IMR-90 (cell line): ENCODE results near the gene SLITRK5. TPM values are rescaled to one million over a fixed set of nuclear protein-coding genes. Genes with fewer than 3 reads are reported as not detected.

Experiments used
- ATAC-seq: fragments of 200-7000 bp; cut with Tn5 transposase; 2 replicates; pipeline ENCODE4 v1.9.1; 2020; ENCODE audit warnings: low read depth, mild to moderate bottlenecking, moderate library complexity
- BruUV-seq: library from RNA; stranded (reverse); fragments of 400-500 nt; replicated peaks from 2 replicates; lab custom pipeline; 2021; lab: Mats Ljungman, UMichigan
- CTCF ChIA-PET: fragments of 300-600 bp; formaldehyde crosslinking; extraction: SDS; loops from one replicate; lab custom pipeline; 2021; ENCODE audit warnings: antibody characterized with exemption; lab: Yijun Ruan, JAX
- POLR2A ChIA-PET: fragments of 300-600 bp; sonication (Branson Sonifier 250); formaldehyde crosslinking; loops from one replicate; lab custom pipeline; 2022; ENCODE audit warnings: antibody characterized with exemption; ENCODE audit not compliant: unreplicated experiment; lab: Charles Lee
- DNase-seq: peaks from one replicate; pipeline ENCODE4 v3.0.0; 2013
- H2AFZ ChIP-seq: replicated peaks from 2 replicates; pipeline ENCODE3; 2013; ENCODE audit warnings: low read length, mild to moderate bottlenecking; ENCODE audit not compliant: poor library complexity
- H2AK5ac ChIP-seq: 2 replicates; pipeline ENCODE4 v1.6.1; 2013; ENCODE audit warnings: low read depth, low read length, inconsistent platforms
- H2AK9ac ChIP-seq: replicated peaks from 2 replicates; pipeline ENCODE3; 2013; ENCODE audit warnings: mild to moderate bottlenecking, low read depth, low read length, moderate library complexity; ENCODE audit not compliant: poor library complexity
- H2BK120ac ChIP-seq: 2 replicates; pipeline ENCODE4 v1.6.1; 2013; ENCODE audit warnings: low read depth, low read length, inconsistent platforms
- H2BK15ac ChIP-seq: 3 replicates; pipeline ENCODE4 v1.6.1; 2013; ENCODE audit warnings: low read depth, low read length, inconsistent platforms
- H2BK20ac ChIP-seq: 2 replicates; pipeline ENCODE4 v1.6.1; 2013; ENCODE audit warnings: low read depth, mild to moderate bottlenecking, inconsistent platforms, low read length, moderate library complexity
- H2BK5ac ChIP-seq: 2 replicates; pipeline ENCODE4 v1.6.1; 2013; ENCODE audit warnings: mild to moderate bottlenecking, low read depth, low read length, inconsistent platforms; ENCODE audit not compliant: poor library complexity, severe bottlenecking
- H3K14ac ChIP-seq: replicated peaks from 2 replicates; pipeline ENCODE4 v1.6.1; 2013; ENCODE audit warnings: low read depth, low read length, inconsistent platforms
- H3K18ac ChIP-seq: 2 replicates; pipeline ENCODE4 v1.6.1; 2013; ENCODE audit warnings: low read depth, low read length, control low read depth
- H3K23ac ChIP-seq: 2 replicates; pipeline ENCODE4 v1.6.1; 2013; ENCODE audit warnings: low read depth, low read length, inconsistent platforms
- H3K27ac ChIP-seq: 2 replicates; pipeline ENCODE4 v1.5.1; 2013; ENCODE audit warnings: mild to moderate bottlenecking, control low read depth, low read length; ENCODE audit not compliant: insufficient read depth
- H3K27me3 ChIP-seq: 2 replicates; pipeline ENCODE4 v1.6.1; 2013; ENCODE audit warnings: low read length; ENCODE audit not compliant: control insufficient read depth, insufficient read depth
- H3K36me3 ChIP-seq: 2 replicates; pipeline ENCODE4 v1.6.1; 2013; ENCODE audit warnings: low read length, mixed read lengths; ENCODE audit not compliant: control insufficient read depth, insufficient read depth
- H3K4ac ChIP-seq: 2 replicates; pipeline ENCODE4 v1.6.1; 2013; ENCODE audit warnings: low read depth, low read length, inconsistent platforms
- H3K4me1 ChIP-seq: 2 replicates; pipeline ENCODE4 v1.6.1; 2013; ENCODE audit warnings: low read length, mixed read lengths; ENCODE audit not compliant: control insufficient read depth, insufficient read depth
- H3K4me2 ChIP-seq: 2 replicates; pipeline ENCODE4 v1.6.1; 2013; ENCODE audit warnings: low read depth, mild to moderate bottlenecking, control low read depth, low read length, moderate library complexity
- H3K4me3 ChIP-seq: 2 replicates; pipeline ENCODE4 v1.5.1; 2013; ENCODE audit warnings: low read depth, mild to moderate bottlenecking, control low read depth, low read length, moderate library complexity; ENCODE audit not compliant: insufficient read depth
- H3K56ac ChIP-seq: 2 replicates; pipeline ENCODE4 v1.6.1; 2013; ENCODE audit warnings: low read length, inconsistent platforms; ENCODE audit not compliant: insufficient read depth; ENCODE audit errors: extremely low read depth
- H3K79me1 ChIP-seq, 2 experiments: 2 replicates each; pipeline ENCODE4 v1.6.1; 2013; ENCODE audit warnings: low read length in 2 of 2, inconsistent platforms in 1 of 2, low read depth in 1 of 2
- H3K9ac ChIP-seq: 2 replicates; pipeline ENCODE4 v1.6.1; 2013; ENCODE audit warnings: low read depth, low read length, control low read depth
- H3K9me1 ChIP-seq: 2 replicates; pipeline ENCODE4 v1.6.1; 2013; ENCODE audit warnings: low read length, inconsistent platforms; ENCODE audit not compliant: insufficient read depth
- H3K9me3 ChIP-seq: 2 replicates; pipeline ENCODE4 v1.6.1; 2013; ENCODE audit warnings: low read length; ENCODE audit not compliant: control insufficient read depth, insufficient read depth
- H4K20me1 ChIP-seq: 2 replicates; pipeline ENCODE4 v1.6.1; 2013; ENCODE audit warnings: low read length, inconsistent platforms; ENCODE audit not compliant: insufficient read depth
- H4K5ac ChIP-seq: 2 replicates; pipeline ENCODE4 v1.6.1; 2013; ENCODE audit warnings: mild to moderate bottlenecking, low read depth, low read length, control low read depth
- H4K8ac ChIP-seq, 2 experiments: 2 replicates each; pipeline ENCODE4 v1.6.1; 2013; ENCODE audit warnings: low read depth in 2 of 2, low read length in 2 of 2, control low read depth in 1 of 2, inconsistent platforms in 1 of 2
- H4K91ac ChIP-seq: 2 replicates; pipeline ENCODE4 v1.6.1; 2013; ENCODE audit warnings: low read depth, low read length, inconsistent platforms; ENCODE audit not compliant: insufficient read depth
- BHLHE40 ChIP-seq: fragments of 150-350 bp; IDR thresholded peaks from 2 replicates; pipeline ENCODE4 v1.6.1; 2016; ENCODE audit warnings: mild to moderate bottlenecking, low read depth, low read length
- CEBPB ChIP-seq: IDR thresholded peaks from 2 replicates; pipeline ENCODE4 v1.6.1; 2012; ENCODE audit warnings: low read depth, low read length, improper control_type of control experiment
- CHD1 ChIP-seq: IDR thresholded peaks from 2 replicates; pipeline ENCODE4 v1.6.1; 2012; ENCODE audit warnings: low read depth, low read length, improper control_type of control experiment
- FOS ChIP-seq: fragments of 150-350 bp; IDR thresholded peaks from 2 replicates; pipeline ENCODE4 v1.6.1; 2016; ENCODE audit warnings: low read depth, low read length
- MAFK ChIP-seq: IDR thresholded peaks from 2 replicates; pipeline ENCODE4 v1.6.1; 2012; ENCODE audit warnings: low read depth, low read length, improper control_type of control experiment
- MAZ ChIP-seq: IDR thresholded peaks from 2 replicates; pipeline ENCODE4 v1.6.1; 2012; ENCODE audit warnings: low read depth, mild to moderate bottlenecking, low read length, improper control_type of control experiment, moderate library complexity, borderline replicate concordance
- MXI1 ChIP-seq: IDR thresholded peaks from 2 replicates; pipeline ENCODE4 v1.6.1; 2012; ENCODE audit warnings: low read depth, mild to moderate bottlenecking, low read length, moderate library complexity, borderline replicate concordance
- NFE2L2 ChIP-seq: fragments of 150-350 bp; IDR thresholded peaks from 2 replicates; pipeline ENCODE4 v1.6.1; 2016; ENCODE audit warnings: low read depth, mild to moderate bottlenecking, low read length
- POLR2A ChIP-seq: IDR thresholded peaks from 2 replicates; pipeline ENCODE4 v1.6.1; 2012; ENCODE audit warnings: mild to moderate bottlenecking, low read depth, low read length
- RAD21 ChIP-seq: IDR thresholded peaks from 2 replicates; pipeline ENCODE4 v1.6.1; 2012; ENCODE audit warnings: low read length, improper control_type of control experiment
- RCOR1 ChIP-seq: IDR thresholded peaks from 2 replicates; pipeline ENCODE4 v1.6.1; 2012; ENCODE audit warnings: mild to moderate bottlenecking, low read length, improper control_type of control experiment; ENCODE audit not compliant: insufficient replicate concordance
- RFX5 ChIP-seq: IDR thresholded peaks from 2 replicates; pipeline ENCODE4 v1.8.0; 2012; ENCODE audit warnings: low read depth, mild to moderate bottlenecking, low read length, moderate library complexity
- SMC3 ChIP-seq: fragments of 150-350 bp; IDR thresholded peaks from 2 replicates; pipeline ENCODE4 v1.6.1; 2016; ENCODE audit warnings: low read depth, mild to moderate bottlenecking, antibody characterized with exemption, low read length, moderate library complexity
- WGBS, 2 experiments: methylation state at CpG; one replicate each; pipeline versions ENCODE4 v1.1.5 to v1.1.7; 2013; ENCODE audit warnings: missing lambda C conversion rate in 2 of 2; ENCODE audit not compliant: insufficient read length in 1 of 2; ENCODE audit errors: extremely low coverage in 2 of 2; 5-methylcytosine and 5-hydroxymethylcytosine counted together
- dilution Hi-C: fragments of 300-500 bp; cut with HindIII; formaldehyde crosslinking; loops from one replicate; pipeline ENCODE4 v1.14.3; 2018; ENCODE audit warnings: low sequenced_read_pairs; ENCODE audit not compliant: unreplicated experiment
- in situ Hi-C: fragments of 300-500 bp; cut with MboI; formaldehyde crosslinking; loops from 3 replicates; pipeline ENCODE4 v1.14.3; 2019; ENCODE audit warnings: low sequenced_read_pairs, inconsistent platforms, mixed read lengths
- intact Hi-C: fragments of 100-400 bp; cut with micrococcal nuclease; formaldehyde crosslinking; loops from 2 replicates; pipeline ENCODE4 v1.10.0; 2022
- polyA plus RNA-seq, 3 experiments: library from polyadenylated mRNA; depleted of rRNA; stranded (reverse); fragments of >200 nt; gene quantifications; 2 replicates each; pipeline ENCODE4 v1.2.3, GENCODE V29; 2012; ENCODE audit warnings: low replicate concordance in 1 of 3
- total RNA-seq: library from RNA; depleted of rRNA; stranded (reverse); fragments of >200 nt; gene quantifications from 2 replicates; pipeline ENCODE4 v1.2.3, GENCODE V29; 2012
- TF ChIP-seq, protein P1 (sequence below): fragments of 150-350 bp; IDR thresholded peaks from 2 replicates; pipeline ENCODE4 v1.6.1; 2017; ENCODE audit warnings: mild to moderate bottlenecking, antibody characterized with exemption, low read length, low read depth
- TF ChIP-seq, protein P2 (sequence below): conservative IDR thresholded peaks from 2 replicates; pipeline ENCODE4 v1.5.1; 2012; ENCODE audit warnings: mild to moderate bottlenecking, low read depth, low read length, improper control_type of control experiment
- TF ChIP-seq, protein P3 (sequence below): fragments of 150-350 bp; IDR thresholded peaks from 2 replicates; pipeline ENCODE4 v1.6.1; 2016; ENCODE audit warnings: low read depth, mild to moderate bottlenecking, low read length, moderate library complexity, borderline replicate concordance

The SLITRK5 gene
- total and polyA plus RNA-seq, 2 of the 4 experiments (the other 2 are of a cell fraction) = under 0.01 to 0.03 TPM

DNA sequence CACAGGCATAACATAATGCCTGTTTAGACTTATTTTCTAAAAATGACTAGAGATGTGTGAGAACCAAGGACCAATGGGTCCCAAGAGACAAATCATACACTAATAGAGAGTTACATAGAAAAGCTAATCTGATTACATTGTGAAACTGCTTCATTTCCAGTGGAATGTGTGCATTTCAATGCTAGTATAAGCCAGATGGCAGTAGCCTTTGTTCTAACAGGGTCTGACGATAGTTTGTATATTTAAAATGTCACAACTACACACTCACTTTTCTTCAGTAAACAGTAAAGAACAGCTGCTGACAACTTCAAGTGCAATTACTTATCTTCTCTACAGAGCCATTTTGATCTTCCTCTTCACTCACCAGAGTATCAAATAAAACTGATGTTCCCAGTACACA is 4.3 kb upstream of the SLITRK5 start:
- Histone ChIP-seq H2AK9ac (no peak overlapping the region), H3K18ac (no peak overlapping the region), H2AK5ac (no peak overlapping the region), H2BK20ac (no peak overlapping the region), H2BK120ac (no peak overlapping the region), H3K4me2 (no peak overlapping the region), H3K23ac (no peak overlapping the region), H3K56ac (no peak overlapping the region), H2BK5ac (no peak overlapping the region), H3K9me1 (no peaks in the 10 kb centered on the region), H3K4ac (no peak overlapping the region), H3K36me3 (no peaks in the 10 kb centered on the region), H4K8ac (no peak overlapping the region), H4K5ac (no peak overlapping the region), H4K91ac (no peak overlapping the region), H3K27ac (no peak overlapping the region), H3K79me1 (no peaks in the 10 kb centered on the region), H4K20me1 (no peaks in the 10 kb centered on the region), H2AFZ (no peak overlapping the region), H2BK15ac (no peak overlapping the region), H3K27me3 (peaks cover 2% of the 10 kb centered on the region; the same call in 1 of the 2 replicates), H3K14ac (no peak overlapping the region), H3K9me3 (no peaks in the 10 kb centered on the region), H3K4me1 (no peaks in the 10 kb centered on the region), H3K9ac (no peak overlapping the region), H3K4me3 (no peak overlapping the region)
- DNase-seq (no peak), ATAC-seq (no peak)
- TF ChIP-seq RCOR1 = no peak
- TF ChIP-seq BHLHE40 = no peak
- TF ChIP-seq NFE2L2 = no peak
- no peak for TF ChIP-seq MAFK
- TF ChIP-seq MAZ = no peak
- TF ChIP-seq, protein P1, sequence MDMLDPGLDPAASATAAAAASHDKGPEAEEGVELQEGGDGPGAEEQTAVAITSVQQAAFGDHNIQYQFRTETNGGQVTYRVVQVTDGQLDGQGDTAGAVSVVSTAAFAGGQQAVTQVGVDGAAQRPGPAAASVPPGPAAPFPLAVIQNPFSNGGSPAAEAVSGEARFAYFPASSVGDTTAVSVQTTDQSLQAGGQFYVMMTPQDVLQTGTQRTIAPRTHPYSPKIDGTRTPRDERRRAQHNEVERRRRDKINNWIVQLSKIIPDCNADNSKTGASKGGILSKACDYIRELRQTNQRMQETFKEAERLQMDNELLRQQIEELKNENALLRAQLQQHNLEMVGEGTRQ = no peak
- TF ChIP-seq CHD1 = no peak
- no peak for TF ChIP-seq RFX5
- TF ChIP-seq FOS = no peak
- TF ChIP-seq POLR2A = no peak
- TF ChIP-seq, protein P2, sequence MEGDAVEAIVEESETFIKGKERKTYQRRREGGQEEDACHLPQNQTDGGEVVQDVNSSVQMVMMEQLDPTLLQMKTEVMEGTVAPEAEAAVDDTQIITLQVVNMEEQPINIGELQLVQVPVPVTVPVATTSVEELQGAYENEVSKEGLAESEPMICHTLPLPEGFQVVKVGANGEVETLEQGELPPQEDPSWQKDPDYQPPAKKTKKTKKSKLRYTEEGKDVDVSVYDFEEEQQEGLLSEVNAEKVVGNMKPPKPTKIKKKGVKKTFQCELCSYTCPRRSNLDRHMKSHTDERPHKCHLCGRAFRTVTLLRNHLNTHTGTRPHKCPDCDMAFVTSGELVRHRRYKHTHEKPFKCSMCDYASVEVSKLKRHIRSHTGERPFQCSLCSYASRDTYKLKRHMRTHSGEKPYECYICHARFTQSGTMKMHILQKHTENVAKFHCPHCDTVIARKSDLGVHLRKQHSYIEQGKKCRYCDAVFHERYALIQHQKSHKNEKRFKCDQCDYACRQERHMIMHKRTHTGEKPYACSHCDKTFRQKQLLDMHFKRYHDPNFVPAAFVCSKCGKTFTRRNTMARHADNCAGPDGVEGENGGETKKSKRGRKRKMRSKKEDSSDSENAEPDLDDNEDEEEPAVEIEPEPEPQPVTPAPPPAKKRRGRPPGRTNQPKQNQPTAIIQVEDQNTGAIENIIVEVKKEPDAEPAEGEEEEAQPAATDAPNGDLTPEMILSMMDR = no peak
- no peak for TF ChIP-seq CEBPB
- TF ChIP-seq SMC3 = no peak
- no peak for TF ChIP-seq RAD21
- TF ChIP-seq, protein P3, sequence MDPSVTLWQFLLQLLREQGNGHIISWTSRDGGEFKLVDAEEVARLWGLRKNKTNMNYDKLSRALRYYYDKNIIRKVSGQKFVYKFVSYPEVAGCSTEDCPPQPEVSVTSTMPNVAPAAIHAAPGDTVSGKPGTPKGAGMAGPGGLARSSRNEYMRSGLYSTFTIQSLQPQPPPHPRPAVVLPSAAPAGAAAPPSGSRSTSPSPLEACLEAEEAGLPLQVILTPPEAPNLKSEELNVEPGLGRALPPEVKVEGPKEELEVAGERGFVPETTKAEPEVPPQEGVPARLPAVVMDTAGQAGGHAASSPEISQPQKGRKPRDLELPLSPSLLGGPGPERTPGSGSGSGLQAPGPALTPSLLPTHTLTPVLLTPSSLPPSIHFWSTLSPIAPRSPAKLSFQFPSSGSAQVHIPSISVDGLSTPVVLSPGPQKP = no peak
- TF ChIP-seq MXI1 = no peak
- intact Hi-C loops = no loop called here
- POLR2A ChIA-PET = no interaction called here
- in situ Hi-C loops = no loop called here
- no CpG with 5 or more reads among the region's 1 CpG for WGBS, 2 experiments
- dilution Hi-C loops = no loop called here
- BruUV-seq = no TSS peak
- CTCF ChIA-PET = interaction anchor here (0.7 kb wide), 1 partner anchor 12 kb away, joined by 6 read pairs; no protein-coding TSS in a partner anchor
